ENCODE data around the gene NOL9.
A peak's percentile ranks its signal among the peaks of the same experiment; 100 is the strongest.

The NOL9 gene

GRCh38 chr1:6590046-6590445 lies 35.7 kb upstream of the NOL9 start:
- DNase-seq (ENCODE audit: low read depth in 1 of 2, low spot score in 1 of 2), result no peak

DNA sequence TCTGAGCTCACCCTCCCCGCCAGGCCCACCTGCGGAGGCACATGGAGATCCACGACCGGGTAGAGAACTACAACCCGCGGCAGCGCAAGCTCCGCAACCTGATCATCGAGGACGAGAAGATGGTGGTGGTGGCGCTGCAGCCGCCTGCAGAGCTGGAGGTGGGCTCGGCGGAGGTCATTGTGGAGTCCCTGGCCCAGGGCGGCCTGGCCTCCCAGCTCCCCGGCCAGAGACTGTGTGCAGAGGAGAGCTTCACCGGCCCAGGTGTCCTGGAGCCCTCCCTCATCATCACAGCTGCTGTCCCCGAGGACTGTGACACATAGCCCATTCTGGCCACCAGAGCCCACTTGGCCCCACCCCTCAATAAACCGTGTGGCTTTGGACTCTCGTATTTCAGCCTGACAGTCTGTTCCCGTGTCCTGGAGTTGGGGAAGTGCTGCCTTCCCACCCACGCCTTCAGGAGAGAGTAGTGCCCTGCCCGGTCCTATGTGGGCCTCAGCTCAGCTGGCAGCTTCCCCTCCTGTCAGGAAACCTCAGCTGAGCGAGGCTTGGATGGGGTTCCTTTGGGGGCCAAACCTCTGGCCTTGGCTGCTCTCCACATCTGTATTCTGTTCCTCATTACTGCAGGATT lies 34.7 kb upstream of the NOL9 start:
- DNase-seq (ENCODE audit: low read depth in 1 of 2, low spot score in 1 of 2), result no peak

DNA sequence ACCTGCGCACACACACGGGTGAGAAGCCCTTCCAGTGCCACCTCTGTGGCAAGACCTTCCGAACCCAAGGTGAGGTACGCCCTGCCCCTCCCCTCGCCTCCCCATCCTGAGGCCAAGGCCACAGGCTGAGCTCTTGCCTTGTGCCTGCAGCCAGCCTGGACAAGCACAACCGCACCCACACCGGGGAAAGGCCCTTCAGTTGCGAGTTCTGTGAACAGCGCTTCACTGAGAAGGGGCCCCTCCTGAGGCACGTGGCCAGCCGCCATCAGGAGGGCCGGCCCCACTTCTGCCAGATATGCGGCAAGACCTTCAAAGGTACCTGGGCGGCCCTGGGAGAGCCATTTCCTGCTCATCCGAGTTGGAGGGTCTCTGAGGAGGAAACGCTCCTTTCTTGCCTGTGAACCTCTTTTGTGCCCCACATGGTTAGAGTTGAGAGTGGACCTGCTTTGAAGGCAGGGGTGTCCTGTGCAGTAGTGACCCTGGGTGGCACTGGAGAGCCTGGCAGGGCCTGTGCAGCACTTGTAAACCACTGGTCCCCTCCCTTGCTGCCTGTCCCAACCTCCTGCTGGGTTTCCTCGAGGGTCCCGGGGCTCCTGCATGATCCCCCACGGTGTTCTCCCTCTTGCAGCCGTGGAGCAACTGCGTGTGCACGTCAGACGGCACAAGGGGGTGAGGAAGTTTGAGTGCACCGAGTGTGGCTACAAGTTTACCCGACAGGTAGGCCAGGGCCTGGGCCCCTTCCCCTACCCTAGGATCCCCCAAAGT lies 34.0 kb upstream of the NOL9 start:
- DNase-seq (ENCODE audit: low read depth in 1 of 2, low spot score in 1 of 2), result no peak

DNA sequence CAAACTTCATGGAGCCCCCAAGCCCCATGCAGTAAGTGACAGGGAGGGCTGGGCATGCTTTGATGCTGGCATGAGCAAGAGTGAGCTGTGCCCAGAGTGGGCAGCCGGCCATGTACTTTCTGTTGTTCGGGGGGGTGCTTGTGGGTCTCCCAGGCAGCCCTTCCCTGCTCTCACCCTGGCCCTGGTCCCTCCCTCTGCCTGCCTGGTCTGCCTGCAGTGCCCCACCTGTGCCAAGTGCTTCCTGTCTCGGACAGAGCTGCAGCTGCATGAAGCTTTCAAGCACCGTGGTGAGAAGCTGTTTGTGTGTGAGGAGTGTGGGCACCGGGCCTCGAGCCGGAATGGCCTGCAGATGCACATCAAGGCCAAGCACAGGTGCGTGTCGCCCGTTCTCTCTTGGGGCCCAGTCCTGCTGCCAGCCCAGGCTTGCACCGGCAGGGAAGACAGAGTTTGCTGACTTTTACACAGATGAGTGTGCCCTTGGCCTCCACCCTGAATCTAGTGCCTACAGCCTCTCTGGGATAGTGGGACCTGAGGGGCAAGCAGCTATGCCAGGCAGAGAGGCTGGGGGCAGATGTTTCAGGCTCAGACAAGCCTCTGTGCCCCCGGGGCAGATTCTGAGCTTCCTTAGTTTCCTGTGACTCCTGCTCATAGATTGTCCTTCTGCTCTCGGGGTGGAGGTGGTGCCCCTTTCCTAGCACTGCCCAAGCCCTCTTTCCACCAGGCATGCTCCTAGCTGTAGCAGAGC lies 33.1 kb upstream of the NOL9 start:
- no peak for DNase-seq (ENCODE audit: low read depth in 1 of 2, low spot score in 1 of 2)

DNA sequence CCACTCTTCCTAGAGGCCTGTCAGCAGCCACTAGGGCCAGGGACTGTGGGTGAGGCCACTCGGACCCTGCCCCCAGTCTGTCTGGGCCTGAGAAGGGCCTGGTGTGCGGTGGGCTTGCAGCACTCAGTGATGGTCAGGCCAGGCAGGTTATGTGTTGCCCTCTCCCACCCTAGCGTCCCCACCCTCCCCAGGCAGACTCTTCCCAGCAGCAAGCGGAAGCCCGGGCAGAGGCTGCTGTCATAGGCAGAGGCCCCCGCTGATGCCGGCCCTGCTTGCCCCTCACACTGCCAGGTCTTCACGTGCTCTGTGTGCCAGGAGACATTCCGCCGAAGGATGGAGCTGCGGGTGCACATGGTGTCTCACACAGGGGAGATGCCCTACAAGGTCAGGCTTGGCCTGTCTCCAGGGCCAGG lies 32.1 kb upstream of the NOL9 start:
- DNase-seq (ENCODE audit: low read depth in 1 of 2, low spot score in 1 of 2), result no peak

DNA sequence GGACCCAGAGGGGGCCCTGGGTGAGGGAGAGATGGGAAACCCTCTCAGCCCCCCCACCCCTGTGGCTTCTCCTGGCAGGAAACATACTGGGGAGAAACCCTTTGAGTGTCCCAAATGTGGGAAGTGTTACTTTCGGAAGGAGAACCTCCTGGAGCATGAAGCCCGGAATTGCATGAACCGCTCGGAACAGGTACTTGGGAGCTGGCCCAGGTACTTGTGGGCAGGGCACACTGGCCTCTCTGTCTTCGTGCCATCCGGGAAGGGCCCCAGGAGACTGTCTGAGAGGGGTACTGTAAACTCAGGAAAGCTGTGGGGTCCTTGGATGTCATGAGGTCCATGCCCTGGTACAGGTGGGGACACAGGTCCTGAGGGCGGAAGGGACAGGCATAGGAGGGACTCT lies 31.5 kb upstream of the NOL9 start:
- DNase-seq (ENCODE audit: low read depth in 1 of 2, low spot score in 1 of 2), result no peak

GRCh38 chr1:6585081-6585722 lies 30.9 kb upstream of the NOL9 start:
- no peak for DNase-seq (ENCODE audit: low read depth in 1 of 2, low spot score in 1 of 2)

DNA sequence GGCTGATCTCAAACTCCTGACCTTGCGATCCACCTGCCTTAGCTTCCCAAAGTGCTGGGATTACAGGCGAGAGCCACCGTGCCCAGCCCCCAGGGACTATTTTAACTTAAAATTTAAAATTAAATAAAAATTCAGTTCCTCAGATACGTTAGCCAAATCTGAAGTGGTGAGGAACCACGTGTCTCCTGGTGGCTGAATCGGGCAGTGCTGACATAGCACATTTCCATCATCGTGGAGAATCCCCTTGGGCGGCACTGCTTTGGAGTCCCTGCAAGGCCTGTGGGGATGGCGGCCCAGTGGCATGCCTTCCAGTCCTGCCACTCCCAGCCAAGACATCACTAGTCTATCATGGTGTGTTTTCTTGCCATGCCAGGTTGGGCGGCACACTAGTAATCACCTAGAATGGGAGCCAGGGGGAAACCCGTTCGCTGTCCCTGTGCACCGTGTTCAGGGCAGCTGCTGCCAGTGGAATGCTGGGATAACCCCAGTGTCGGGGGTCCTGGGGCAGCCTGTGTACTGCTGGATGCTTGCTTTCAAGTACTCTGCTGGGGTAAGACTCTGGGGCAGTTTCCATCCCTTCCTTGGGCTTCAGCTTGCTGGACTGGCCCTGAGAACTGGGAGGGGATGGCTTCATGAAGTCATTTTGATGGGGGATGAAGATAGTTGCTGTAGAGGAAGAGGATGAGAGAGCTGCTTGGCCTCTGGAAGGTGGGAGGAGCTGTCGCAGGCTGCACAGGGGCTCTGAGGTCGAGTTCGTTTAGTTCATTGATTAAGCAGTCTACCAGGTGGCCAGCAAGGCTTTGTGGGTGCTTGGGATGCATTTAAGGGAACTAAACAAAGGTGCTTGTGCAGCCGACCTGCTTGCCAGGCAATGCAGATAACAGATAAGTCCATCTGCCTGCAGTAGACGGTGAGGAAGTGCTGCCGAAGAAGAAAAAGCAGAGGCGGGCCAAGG lies 30.1 kb upstream of the NOL9 start:
- DNase-seq (ENCODE audit: low read depth in 1 of 2, low spot score in 1 of 2), result no peak

- DNase-seq (ENCODE audit: low read depth in 1 of 2, low spot score in 1 of 2), result no peak
Measured at GRCh38 chr1:6582370-6582769, 28.1 kb upstream of the NOL9 start.

DNA sequence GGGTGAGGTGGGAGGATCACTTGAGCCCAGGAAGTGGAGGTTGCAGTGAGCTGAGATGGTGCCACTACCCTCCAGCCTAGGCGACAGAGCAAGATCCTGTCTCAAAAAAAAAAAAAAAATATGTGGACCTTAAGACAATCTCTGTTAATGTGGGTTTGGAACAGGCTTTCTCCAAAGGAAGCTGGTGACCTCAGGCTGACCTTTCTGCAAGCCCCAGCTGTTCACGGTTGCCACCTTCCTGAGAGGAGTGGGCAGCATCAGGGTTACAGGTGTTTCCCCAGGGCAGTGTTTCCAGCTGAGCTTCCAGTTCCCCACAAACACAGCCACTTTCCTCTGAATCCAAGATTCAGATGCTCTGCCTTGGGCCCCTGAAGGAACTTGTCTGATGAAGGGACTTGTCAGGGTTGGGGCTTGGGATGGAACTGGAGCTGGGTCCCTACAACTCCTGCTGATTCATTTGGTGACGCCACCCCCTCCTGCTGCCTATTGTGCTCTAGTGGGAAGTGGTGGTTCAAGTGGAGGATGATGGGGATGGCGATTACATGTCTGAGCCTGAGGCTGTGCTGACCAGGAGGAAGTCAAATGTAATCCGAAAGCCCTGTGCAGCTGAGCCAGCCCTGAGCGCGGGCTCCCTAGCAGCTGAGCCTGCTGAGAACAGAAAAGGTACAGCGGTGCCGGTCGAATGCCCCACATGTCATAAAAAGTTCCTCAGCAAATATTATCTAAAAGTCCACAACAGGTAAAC lies 27.4 kb upstream of the NOL9 start:
- DNase-seq (ENCODE audit: low read depth in 1 of 2, low spot score in 1 of 2), result no peak

GRCh38 chr1:6580593-6581409 lies 26.5 kb upstream of the NOL9 start:
- no peak for DNase-seq (ENCODE audit: low read depth in 1 of 2, low spot score in 1 of 2)

GRCh38 chr1:6580119-6580592 lies 25.8 kb upstream of the NOL9 start:
- DNase-seq (ENCODE audit: low read depth in 1 of 2, low spot score in 1 of 2), result no peak

GRCh38 chr1:6579374-6580118 lies 25.2 kb upstream of the NOL9 start, which contains the start of gene ZBTB48:
TSS of gene ZBTB48 (plus strand) at chr1:6579994. CDS start at chr1:6580610, 616 bp downstream.
- peak; percentile 90 to 95 for DNase-seq (ENCODE audit: low read depth in 1 of 2, low spot score in 1 of 2)

DNA sequence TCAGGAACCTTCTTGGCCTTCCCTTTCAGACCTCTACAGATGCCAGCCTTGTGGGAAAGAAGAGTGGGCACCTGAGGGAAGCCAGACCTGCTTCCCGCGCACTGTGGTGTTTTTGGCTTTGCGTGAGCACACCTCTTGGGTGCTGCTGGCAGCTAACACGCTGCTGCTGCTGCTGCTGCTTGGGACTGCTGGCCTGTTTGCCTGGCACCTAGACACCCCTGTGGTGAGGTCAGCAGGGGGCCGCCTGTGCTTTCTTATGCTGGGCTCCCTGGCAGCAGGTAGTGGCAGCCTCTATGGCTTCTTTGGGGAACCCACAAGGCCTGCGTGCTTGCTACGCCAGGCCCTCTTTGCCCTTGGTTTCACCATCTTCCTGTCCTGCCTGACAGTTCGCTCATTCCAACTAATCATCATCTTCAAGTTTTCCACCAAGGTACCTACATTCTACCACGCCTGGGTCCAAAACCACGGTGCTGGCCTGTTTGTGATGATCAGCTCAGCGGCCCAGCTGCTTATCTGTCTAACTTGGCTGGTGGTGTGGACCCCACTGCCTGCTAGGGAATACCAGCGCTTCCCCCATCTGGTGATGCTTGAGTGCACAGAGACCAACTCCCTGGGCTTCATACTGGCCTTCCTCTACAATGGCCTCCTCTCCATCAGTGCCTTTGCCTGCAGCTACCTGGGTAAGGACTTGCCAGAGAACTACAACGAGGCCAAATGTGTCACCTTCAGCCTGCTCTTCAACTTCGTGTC lies 24.5 kb upstream of the NOL9 start:
- DNase-seq (ENCODE audit: low read depth in 1 of 2, low spot score in 1 of 2), result no peak

- no peak for DNase-seq (ENCODE audit: low read depth in 1 of 2, low spot score in 1 of 2)
Measured at GRCh38 chr1:6577831-6578525, 23.7 kb upstream of the NOL9 start.

DNA sequence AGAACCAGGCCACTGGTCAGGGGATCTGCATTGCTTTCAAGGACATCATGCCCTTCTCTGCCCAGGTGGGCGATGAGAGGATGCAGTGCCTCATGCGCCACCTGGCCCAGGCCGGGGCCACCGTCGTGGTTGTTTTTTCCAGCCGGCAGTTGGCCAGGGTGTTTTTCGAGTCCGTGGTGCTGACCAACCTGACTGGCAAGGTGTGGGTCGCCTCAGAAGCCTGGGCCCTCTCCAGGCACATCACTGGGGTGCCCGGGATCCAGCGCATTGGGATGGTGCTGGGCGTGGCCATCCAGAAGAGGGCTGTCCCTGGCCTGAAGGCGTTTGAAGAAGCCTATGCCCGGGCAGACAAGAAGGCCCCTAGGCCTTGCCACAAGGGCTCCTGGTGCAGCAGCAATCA lies 20.5 kb upstream of the NOL9 start:
- DNase-seq (ENCODE audit: low read depth in 1 of 2, low spot score in 1 of 2), result no peak
